Naive thymus-derived CD4-positive, alpha-beta T cell (primary cell): ENCODE measurements around the gene PLIN1. TPM values are rescaled to one million over a fixed set of nuclear protein-coding genes. Genes with fewer than 3 reads are reported as not detected.
A peak's percentile ranks its signal among the peaks of the same experiment; 100 is the strongest.

Experiments used
- ATAC-seq: fragments of 150-1000 bp; cut with Tn5 transposase; 2 replicates; pipeline ENCODE4 v1.10.0; 2021; ENCODE audit warnings: mild to moderate bottlenecking, moderate library complexity
- CTCF ChIA-PET: fragments of 350-600 bp; sonication (Branson Sonifier 250); formaldehyde crosslinking; loops from one replicate; lab custom pipeline; 2021; ENCODE audit warnings: antibody characterized with exemption; lab: Charles Lee
- POLR2A ChIA-PET: fragments of 350-600 bp; sonication (Branson Sonifier 250); formaldehyde crosslinking; loops from one replicate; lab custom pipeline; 2021; ENCODE audit warnings: antibody characterized with exemption, inconsistent platforms; lab: Charles Lee
- DNase-seq, 9 donors: peaks; one replicate each; pipeline versions ENCODE4 v3.0.0 to v3.0.0-alpha.2; 2020 to 2022; ENCODE audit warnings: mixed read lengths in 1 of 9
- H3K27ac ChIP-seq: one replicate; pipeline ENCODE4 v1.7.0; 2013; ENCODE audit warnings: mild to moderate bottlenecking, low read depth, low read length, moderate library complexity
- H3K27me3 ChIP-seq, 2 donors: one replicate each; pipeline ENCODE4 v1.7.0; 2013; ENCODE audit warnings: low read length in 2 of 2, mild to moderate bottlenecking in 2 of 2, moderate library complexity in 2 of 2; ENCODE audit not compliant: control insufficient read depth in 2 of 2, insufficient read depth in 2 of 2
- H3K36me3 ChIP-seq, 3 experiments: 1 replicate in 2 of 3; 2 replicates in 1 of 3; pipeline ENCODE4 v1.7.0; 2013; ENCODE audit warnings: low read length in 3 of 3, mild to moderate bottlenecking in 3 of 3, moderate library complexity in 1 of 3; ENCODE audit not compliant: insufficient read depth in 3 of 3, control insufficient read depth in 2 of 3
- H3K4me1 ChIP-seq, 2 donors: one replicate each; pipeline ENCODE4 v1.7.0; 2013; ENCODE audit warnings: low read length in 2 of 2, mild to moderate bottlenecking in 2 of 2, moderate library complexity in 1 of 2; ENCODE audit not compliant: control insufficient read depth in 2 of 2, insufficient read depth in 2 of 2
- H3K4me3 ChIP-seq: 2 replicates; pipeline ENCODE4 v1.7.0; 2013; ENCODE audit warnings: mild to moderate bottlenecking, low read length
- H3K9me3 ChIP-seq, 3 experiments: 1 replicate in 2 of 3; 2 replicates in 1 of 3; pipeline ENCODE4 v1.7.0; 2013; ENCODE audit warnings: low read length in 3 of 3; ENCODE audit not compliant: control insufficient read depth in 2 of 3
- H3K27ac Mint-ChIP-seq, 9 donors: one replicate each; pipeline ENCODE4 v1.8.0; 2020 to 2022; ENCODE audit warnings: mixed read lengths in 9 of 9, mild to moderate bottlenecking in 8 of 9, moderate library complexity in 5 of 9, inconsistent platforms in 2 of 9
- H3K27me3 Mint-ChIP-seq, 5 donors: one replicate each; pipeline ENCODE4 v1.8.0; 2021 to 2022; ENCODE audit warnings: mixed read lengths in 5 of 5, mild to moderate bottlenecking in 1 of 5
- H3K36me3 Mint-ChIP-seq, 5 donors: one replicate each; pipeline ENCODE4 v1.8.0; 2020 to 2022; ENCODE audit warnings: mixed read lengths in 5 of 5, mild to moderate bottlenecking in 3 of 5, inconsistent platforms in 1 of 5
- H3K4me1 Mint-ChIP-seq, 7 donors: one replicate each; pipeline ENCODE4 v1.8.0; 2020 to 2022; ENCODE audit warnings: mixed read lengths in 7 of 7, mild to moderate bottlenecking in 3 of 7, inconsistent platforms in 1 of 7
- H3K4me3 Mint-ChIP-seq, 10 donors: one replicate each; pipeline ENCODE4 v1.8.0; 2020 to 2022; ENCODE audit warnings: mild to moderate bottlenecking in 10 of 10, mixed read lengths in 10 of 10, moderate library complexity in 6 of 10, inconsistent platforms in 2 of 10
- H3K9me3 Mint-ChIP-seq, 11 donors: one replicate each; pipeline ENCODE4 v1.8.0; 2020 to 2022; ENCODE audit warnings: mixed read lengths in 11 of 11, mild to moderate bottlenecking in 4 of 11, inconsistent platforms in 1 of 11, moderate library complexity in 1 of 11
- intact Hi-C, 2 donors: fragments of 100-400 bp; cut with micrococcal nuclease; formaldehyde crosslinking; loops; one replicate each; pipeline ENCODE4 v1.15.1; 2023
- polyA plus RNA-seq, 2 donors: library from polyadenylated mRNA; unstranded; fragments of 300-500 nt; fragmentation: Illumina TruSeq; gene quantifications; one replicate each; pipeline ENCODE4 v1.2.3, GENCODE V29; 2021
- total RNA-seq, 6 experiments: library from RNA in 5 of 6; stranded (reverse) in 5 of 6; gene quantifications; 1 replicate in 5 of 6; 2 replicates in 1 of 6; pipeline ENCODE4 v1.2.3 and lab custom pipeline; 2021 to 2026

The PLIN1 gene
- total and polyA plus RNA-seq, 7 experiments from 2014 or later = 0.06 to 1.8 (median 0.23) TPM; not detected in 1

DNA sequence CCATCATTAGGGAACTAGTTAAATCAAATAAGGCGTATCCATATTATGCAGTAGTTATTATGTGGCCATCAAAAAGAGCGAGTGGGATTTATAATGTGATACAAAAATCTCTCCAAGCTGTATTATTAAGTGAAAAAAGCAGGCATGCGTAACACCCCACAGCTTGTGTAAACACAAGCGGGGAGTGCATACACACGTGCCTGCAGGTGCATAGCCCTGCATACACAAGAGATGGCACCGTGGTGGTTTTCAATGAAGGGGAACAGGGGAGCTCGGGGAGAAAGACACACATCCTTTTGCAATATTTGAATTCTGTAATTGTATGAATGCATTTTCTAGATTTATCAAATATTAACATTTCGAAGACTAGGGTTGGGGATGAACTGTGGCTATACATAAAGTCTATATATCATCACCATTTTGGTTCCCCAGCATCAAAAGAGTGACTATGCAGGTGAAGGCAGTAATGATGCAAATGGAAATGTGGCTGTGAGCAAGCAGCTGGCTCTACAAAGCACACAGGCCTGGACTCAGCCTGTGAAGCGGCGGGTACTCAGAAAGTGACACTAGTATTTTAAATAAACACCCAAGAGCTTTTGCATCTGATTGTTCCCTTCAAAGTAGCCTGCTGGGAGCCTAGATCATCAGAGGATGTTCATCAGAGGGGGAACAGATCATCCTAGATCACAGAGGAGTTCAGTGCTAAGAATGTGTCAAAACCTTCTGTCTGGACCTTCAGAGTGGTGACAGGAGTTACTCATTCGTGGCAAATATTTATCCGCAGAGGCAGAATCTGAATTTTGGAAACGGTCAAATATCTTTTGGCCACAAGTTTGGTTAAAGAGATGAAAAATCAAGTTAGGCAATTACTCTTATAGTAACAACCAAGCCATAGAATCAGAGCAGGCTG, 14.5 kb downstream of the PLIN1 start:
- ChIA-PET POLR2A (interaction anchor here (0.5 kb wide), 1 partner anchor 153 kb away, joined by 4 read pairs; no protein-coding TSS in a partner anchor), CTCF (no interaction called here)
- H3K9me3 Mint-ChIP-seq = no peaks in the 10 kb centered on the region
- Histone ChIP-seq H3K27ac (no peak overlapping the region), H3K9me3 (no peaks in the 10 kb centered on the region), H3K36me3 (no peaks in the 10 kb centered on the region), H3K4me3 (no peak overlapping the region), H3K27me3 (no peaks in the 10 kb centered on the region), H3K4me1 (no peaks in the 10 kb centered on the region)
- DNase-seq (no peak), ATAC-seq (no peak)
- intact Hi-C loops = no loop called here
- H3K4me3 Mint-ChIP-seq = peak overlapping the region in 9 of 10 donors; percentile 5 to 70 (median 27)
- no peak overlapping the region for H3K27ac Mint-ChIP-seq
- H3K36me3 Mint-ChIP-seq = peaks cover 0 to 4% (median 0%) of the 10 kb centered on the region in 5 donors
- peaks cover 0 to 5% (median 0%) of the 10 kb centered on the region in 7 donors for H3K4me1 Mint-ChIP-seq
- peaks cover 18 to 48% (median 44%) of the 10 kb centered on the region in 5 donors for H3K27me3 Mint-ChIP-seq

DNA sequence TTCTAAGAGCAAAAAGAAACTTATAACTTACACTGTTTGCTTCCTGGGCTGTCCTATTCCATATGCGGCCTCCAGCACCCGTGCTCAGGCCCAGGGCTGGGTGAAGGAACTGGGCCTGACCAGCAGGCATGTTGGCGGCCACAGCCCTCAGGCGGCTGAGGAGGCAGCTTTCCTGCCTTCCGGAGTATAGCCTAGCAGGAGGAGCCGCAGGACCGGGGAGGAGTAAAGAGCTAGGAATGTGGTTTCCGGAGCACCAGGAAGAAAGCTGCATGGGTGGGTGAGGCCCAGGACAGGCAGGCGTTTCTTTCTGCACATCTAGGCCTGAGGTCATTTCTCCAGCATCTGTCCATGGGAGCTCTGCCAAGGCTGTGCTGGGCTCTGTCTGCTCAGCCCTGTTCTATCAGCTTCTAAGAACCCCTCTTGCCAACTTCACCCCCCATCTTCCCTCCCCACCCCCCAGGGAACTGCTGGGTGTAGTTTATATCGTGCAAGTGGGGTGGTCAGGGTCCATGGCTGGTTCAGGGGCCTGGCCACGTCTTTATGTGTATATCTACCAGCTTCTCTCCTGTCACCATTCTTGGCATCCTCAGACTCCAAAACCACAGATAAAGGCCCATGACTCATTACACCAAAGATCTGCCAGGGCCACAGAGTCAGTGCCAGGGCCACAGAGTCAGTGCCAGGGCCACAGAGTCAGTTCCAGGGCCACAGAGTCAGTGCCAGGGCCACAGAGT, 16.1 kb downstream of the PLIN1 start:
- Histone ChIP-seq H3K27ac (no peak overlapping the region), H3K4me1 (no peaks in the 10 kb centered on the region), H3K9me3 (no peaks in the 10 kb centered on the region), H3K36me3 (no peaks in the 10 kb centered on the region), H3K27me3 (no peaks in the 10 kb centered on the region), H3K4me3 (no peak overlapping the region)
- CTCF ChIA-PET = no interaction called here
- intact Hi-C loops = no loop called here
- Mint-ChIP-seq H3K27ac (no peak overlapping the region), H3K4me3 (no peak overlapping the region), H3K4me1 (peaks cover 0 to 5% (median 0%) of the 10 kb centered on the region in 7 donors), H3K9me3 (no peaks in the 10 kb centered on the region), H3K27me3 (peaks cover 18 to 54% (median 48%) of the 10 kb centered on the region in 5 donors), H3K36me3 (peaks cover 0 to 4% (median 0%) of the 10 kb centered on the region in 5 donors)
- DNase-seq (no peak), ATAC-seq (no peak)
- POLR2A ChIA-PET = no interaction called here

DNA sequence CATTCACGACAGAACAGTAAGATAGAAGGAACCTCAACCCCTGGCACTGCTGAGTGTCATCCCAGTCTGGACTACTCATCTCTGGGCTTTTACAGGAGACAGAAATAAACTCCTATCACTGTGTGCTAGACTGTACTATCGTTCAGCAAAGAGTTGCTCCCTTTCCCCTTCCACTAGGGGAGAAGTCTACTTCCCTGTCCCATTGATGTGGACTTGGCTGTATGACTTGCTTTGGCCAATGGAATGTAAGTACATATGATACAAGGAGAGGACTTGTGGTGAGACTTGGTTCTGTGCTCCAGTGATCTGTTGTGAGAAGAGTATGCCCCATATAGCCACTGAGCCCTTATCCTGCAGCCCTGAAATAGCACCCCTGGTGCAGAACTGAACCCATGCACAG, 18.6 kb downstream of the PLIN1 start:
- DNase-seq (no peak), ATAC-seq (no peak)
- CTCF ChIA-PET = interaction anchor here (0.6 kb wide), 1 partner anchor 533 kb away, joined by 3 read pairs; no protein-coding TSS in a partner anchor

DNA sequence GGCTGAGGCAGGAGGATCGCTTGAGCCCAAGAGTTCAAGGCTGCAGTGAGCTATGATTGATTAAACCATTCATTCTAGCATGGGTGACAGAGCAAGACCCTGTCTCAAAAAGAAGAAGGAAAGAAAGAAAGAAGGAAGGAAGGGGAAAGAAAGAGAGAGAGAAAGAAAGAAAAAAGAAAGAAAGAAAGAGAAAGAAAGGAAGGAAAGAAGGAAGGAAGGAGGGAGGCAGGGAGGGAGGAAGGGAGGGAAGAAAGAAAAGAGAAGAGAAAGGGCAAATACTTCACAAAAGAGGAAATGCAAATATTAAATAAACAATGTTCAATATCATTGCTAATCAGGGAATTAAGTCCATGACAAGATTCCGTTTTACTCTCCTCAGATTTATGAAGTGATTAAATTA, 19.9 kb downstream of the PLIN1 start:
- ATAC-seq (no peak), DNase-seq (no peak)
- peaks cover 0 to 3% of the 10 kb centered on the region in 2 donors for H3K27me3 ChIP-seq
- H3K4me3 ChIP-seq = no peak overlapping the region
- H3K4me3 Mint-ChIP-seq = no peak overlapping the region
- H3K36me3 Mint-ChIP-seq = peaks cover 0 to 3% (median 0%) of the 10 kb centered on the region in 5 donors
- H3K9me3 Mint-ChIP-seq = peaks cover 0 to 4% (median 0%) of the 10 kb centered on the region in 11 donors
- no peak overlapping the region for H3K27ac Mint-ChIP-seq
- peaks cover 6 to 14% (median 10%) of the 10 kb centered on the region in 7 donors for H3K4me1 Mint-ChIP-seq
- H3K27me3 Mint-ChIP-seq = peaks cover 31 to 68% (median 61%) of the 10 kb centered on the region in 5 donors
- H3K9me3 ChIP-seq = no peaks in the 10 kb centered on the region
- H3K27ac ChIP-seq = no peak overlapping the region
- ChIA-PET CTCF (no interaction called here), POLR2A (no interaction called here)
- H3K4me1 ChIP-seq = peaks cover 0 to 4% of the 10 kb centered on the region in 2 donors
- intact Hi-C loops = no loop called here
- no peaks in the 10 kb centered on the region for H3K36me3 ChIP-seq

More for the DNA sequence above, 18.6 kb downstream of the PLIN1 start:
- Histone ChIP-seq H3K27ac (no peak overlapping the region), H3K27me3 (no peaks in the 10 kb centered on the region), H3K4me1 (no peaks in the 10 kb centered on the region), H3K4me3 (no peak overlapping the region), H3K9me3 (no peaks in the 10 kb centered on the region), H3K36me3 (no peaks in the 10 kb centered on the region)
- Mint-ChIP-seq H3K4me1 (peaks cover 0 to 9% (median 6%) of the 10 kb centered on the region in 7 donors), H3K27ac (no peak overlapping the region), H3K9me3 (no peaks in the 10 kb centered on the region), H3K27me3 (peaks cover 33 to 70% (median 61%) of the 10 kb centered on the region in 5 donors), H3K4me3 (no peak overlapping the region), H3K36me3 (peaks cover 0 to 3% (median 0%) of the 10 kb centered on the region in 5 donors)
- POLR2A ChIA-PET = no interaction called here
- intact Hi-C loops = no loop called here

DNA sequence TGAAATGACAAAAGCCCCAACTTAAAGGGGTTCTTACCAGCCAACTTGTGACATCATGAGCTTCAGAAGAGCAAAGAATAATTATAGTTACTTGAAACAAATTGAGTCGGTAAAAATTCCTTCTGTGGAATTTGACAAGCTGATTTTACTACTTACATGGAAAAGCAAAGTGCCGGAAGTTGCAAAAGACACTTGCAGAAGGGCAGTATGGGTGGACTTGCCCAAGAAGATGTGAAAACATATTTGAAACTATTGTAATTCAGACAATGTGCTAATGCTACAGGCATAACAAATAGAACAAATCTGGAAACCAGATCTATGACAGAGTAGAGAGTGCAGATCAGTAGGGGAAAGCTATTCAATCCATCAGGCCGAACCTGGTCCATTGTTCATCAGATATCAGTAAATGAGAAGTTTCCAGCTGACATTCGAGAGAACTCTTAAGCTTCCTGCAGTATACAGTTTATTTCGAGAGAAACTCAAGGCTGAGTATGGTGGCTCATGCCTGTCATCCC, 21.4 kb downstream of the PLIN1 start:
- DNase-seq = no peak
- Histone ChIP-seq H3K9me3 (no peaks in the 10 kb centered on the region), H3K36me3 (no peaks in the 10 kb centered on the region), H3K27me3 (peaks cover 0 to 3% of the 10 kb centered on the region in 2 donors), H3K4me1 (peaks cover 0 to 4% of the 10 kb centered on the region in 2 donors), H3K4me3 (no peak overlapping the region), H3K27ac (no peak overlapping the region)
- Mint-ChIP-seq H3K27me3 (peaks cover 42 to 71% (median 70%) of the 10 kb centered on the region in 5 donors), H3K4me1 (peaks cover 10 to 16% (median 12%) of the 10 kb centered on the region in 7 donors), H3K9me3 (peaks cover 0 to 5% (median 0%) of the 10 kb centered on the region in 11 donors), H3K36me3 (peaks cover 0 to 8% (median 0%) of the 10 kb centered on the region in 5 donors), H3K4me3 (no peak overlapping the region), H3K27ac (no peak overlapping the region)
- intact Hi-C loops = no loop called here
- ChIA-PET POLR2A (no interaction called here), CTCF (interaction anchor here (0.6 to 0.8 kb wide), 2 partner anchors 11 to 344 kb away, joined by 3 read pairs; partner anchors contain the start of gene ZNF710)
- no peak for ATAC-seq

DNA sequence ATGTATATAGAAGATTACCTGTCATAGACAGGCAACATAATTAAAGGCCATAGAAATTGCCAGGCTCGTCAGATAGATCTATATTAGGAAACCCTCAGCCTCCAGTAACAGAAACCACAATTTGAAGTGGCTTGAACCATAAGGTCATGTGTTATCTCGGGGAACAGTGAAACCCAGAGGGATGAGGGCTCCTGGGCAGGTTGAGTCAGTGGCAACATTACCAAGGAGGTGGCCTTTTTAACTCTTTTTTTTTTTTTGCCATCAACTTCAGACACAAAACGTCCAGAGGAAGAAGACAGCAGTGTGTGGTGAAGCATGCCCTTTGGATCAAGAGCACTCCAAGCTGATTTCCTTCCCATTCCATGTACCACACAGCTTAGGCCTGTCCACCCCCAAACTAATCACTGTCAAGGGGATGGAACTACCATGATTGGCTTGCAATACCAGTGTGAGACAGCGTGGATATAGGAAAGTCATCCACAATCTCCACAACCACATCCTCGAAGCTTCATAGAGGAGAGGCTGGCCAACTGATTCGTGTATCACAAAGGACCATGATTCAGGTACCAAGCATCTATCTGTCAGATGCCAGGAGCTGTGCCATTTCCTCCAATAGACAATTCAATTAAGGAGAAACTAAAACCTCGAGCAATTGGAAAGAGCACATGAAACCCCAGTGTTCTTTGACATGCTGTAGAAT, 22.9 kb downstream of the PLIN1 start:
- Histone ChIP-seq H3K4me1 (peaks cover 0 to 4% of the 10 kb centered on the region in 2 donors), H3K27ac (no peak overlapping the region), H3K36me3 (no peaks in the 10 kb centered on the region), H3K9me3 (no peaks in the 10 kb centered on the region), H3K27me3 (peaks cover 0 to 3% of the 10 kb centered on the region in 2 donors), H3K4me3 (no peak overlapping the region)
- Mint-ChIP-seq H3K4me1 (peaks cover 10 to 16% (median 12%) of the 10 kb centered on the region in 7 donors), H3K27ac (no peak overlapping the region), H3K27me3 (peaks cover 44 to 78% (median 67%) of the 10 kb centered on the region in 5 donors), H3K4me3 (peak overlapping the region in 8 of 10 donors; percentile 57 to 78 (median 72)), H3K36me3 (peaks cover 0 to 8% (median 0%) of the 10 kb centered on the region in 5 donors), H3K9me3 (peaks cover 0 to 5% (median 0%) of the 10 kb centered on the region in 11 donors)
- intact Hi-C loops = no loop called here
- DNase-seq (no peak), ATAC-seq (no peak)
- POLR2A ChIA-PET = no interaction called here
- CTCF ChIA-PET = no interaction called here
